HG03565 (cell line): ENCODE data around the gene KMT2A.
"Not testable (repeated sequence)": the region's sequence is repeated elsewhere in the genome, so short reads cannot be mapped to it uniquely, and the experiment has no call there.

ENCODE experiments used
- ATAC-seq: cut with Tn5 transposase; IDR thresholded peaks from one replicate; pipeline ENCODE4 v1.9.1; 2021; ENCODE audit warnings: mild to moderate bottlenecking, moderate library complexity; ENCODE audit not compliant: unreplicated experiment

KMT2A gene

DNA sequence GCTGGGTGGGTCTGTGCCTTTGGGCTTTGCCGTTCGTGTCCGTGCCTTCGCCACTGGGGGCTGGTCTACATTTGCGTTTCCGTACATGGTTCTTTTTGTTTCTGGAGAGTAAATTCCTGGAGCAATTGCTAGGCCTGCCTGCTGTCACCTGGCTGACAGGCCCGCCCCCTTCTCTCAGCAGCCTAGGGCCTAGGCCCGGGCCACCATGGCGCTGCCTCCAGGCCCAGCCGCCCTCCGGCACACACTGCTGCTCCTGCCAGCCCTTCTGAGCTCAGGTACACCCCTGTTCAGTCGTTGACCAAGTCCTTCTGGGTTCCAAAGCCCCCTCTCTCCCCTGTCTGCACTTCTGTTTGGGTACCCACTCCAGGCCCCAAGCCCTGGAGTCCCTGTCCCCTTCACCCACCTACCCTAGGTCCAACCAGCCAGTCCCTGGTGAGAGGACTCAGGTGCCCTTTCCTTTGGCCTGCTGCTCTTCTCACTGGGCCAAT lies 95.3 kb downstream of the KMT2A start:
- no peak for ATAC-seq

DNA sequence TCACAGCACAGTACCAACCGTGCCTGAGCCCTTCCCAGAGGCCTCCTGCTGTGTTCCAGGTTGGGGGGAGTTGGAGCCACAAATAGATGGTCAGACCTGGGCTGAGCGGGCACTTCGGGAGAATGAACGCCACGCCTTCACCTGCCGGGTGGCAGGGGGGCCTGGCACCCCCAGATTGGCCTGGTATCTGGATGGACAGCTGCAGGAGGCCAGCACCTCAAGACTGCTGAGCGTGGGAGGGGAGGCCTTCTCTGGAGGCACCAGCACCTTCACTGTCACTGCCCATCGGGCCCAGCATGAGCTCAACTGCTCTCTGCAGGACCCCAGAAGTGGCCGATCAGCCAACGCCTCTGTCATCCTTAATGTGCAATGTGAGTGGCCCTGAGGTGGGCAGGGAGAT lies 95.8 kb downstream of the KMT2A start:
- no peak for ATAC-seq

DNA sequence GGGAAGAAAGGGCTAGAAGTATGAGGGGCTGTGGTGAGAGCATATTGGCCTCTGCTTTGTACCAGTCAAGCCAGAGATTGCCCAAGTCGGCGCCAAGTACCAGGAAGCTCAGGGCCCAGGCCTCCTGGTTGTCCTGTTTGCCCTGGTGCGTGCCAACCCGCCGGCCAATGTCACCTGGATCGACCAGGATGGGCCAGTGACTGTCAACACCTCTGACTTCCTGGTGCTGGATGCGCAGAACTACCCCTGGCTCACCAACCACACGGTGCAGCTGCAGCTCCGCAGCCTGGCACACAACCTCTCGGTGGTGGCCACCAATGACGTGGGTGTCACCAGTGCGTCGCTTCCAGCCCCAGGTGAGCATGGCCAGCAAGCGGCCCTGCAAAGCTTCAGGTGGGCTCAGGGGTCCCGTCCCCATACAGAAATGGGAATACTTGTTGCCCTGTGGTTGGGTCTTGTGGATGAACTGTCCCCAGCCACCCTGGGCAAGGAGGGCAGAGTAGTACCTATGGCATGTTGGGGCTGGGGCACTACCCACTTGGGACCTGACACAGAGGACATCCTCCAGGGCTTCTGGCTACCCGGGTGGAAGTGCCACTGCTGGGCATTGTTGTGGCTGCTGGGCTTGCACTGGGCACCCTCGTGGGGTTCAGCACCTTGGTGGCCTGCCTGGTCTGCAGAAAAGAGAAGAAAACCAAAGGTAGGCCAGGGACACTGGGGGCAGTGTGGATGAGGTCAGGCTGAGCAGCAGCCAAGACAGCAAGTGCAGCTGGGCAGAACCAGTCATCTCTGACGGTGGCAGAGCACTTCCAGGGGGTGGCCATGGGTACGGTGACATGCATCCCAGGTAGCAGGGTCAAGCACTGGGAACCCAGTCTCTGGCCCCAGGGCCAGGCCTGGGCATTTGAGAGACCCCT lies 96.8 kb downstream of the KMT2A start:
- ATAC-seq: no peak

DNA sequence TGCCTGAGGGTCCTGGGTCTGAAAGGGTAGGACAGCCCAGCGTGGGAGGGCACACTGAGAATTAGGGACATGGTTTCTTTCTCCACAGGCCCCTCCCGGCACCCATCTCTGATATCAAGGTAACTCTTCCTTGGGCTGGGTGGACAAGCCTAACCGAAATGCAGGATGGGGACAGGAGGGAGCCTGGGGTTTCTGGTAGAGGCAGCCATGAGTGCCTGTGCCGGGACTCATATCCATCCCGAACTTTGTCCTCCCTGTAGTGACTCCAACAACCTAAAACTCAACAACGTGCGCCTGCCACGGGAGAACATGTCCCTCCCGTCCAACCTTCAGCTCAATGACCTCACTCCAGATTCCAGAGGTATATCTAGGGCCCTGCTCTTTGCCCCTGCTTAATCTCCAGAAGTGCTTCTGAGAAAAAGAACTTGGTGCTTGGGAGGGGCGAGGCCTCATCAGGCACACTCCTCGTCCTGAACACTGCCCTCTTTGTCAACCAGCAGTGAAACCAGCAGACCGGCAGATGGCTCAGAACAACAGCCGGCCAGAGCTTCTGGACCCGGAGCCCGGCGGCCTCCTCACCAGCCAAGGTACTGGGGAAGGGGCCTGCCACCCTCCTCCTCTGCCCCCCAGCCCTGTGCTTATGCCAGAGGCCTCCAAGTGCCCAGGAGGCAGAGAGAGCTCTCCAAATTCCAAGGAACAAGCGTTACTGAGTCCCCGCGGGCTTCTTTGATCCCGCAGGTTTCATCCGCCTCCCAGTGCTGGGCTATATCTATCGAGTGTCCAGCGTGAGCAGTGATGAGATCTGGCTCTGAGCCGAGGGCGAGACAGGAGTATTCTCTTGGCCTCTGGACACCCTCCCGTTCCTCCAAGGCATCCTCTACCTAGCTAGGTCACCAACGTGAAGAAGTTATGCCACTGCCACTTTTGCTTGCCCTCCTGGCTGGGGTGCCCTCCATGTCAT lies 97.8 kb downstream of the KMT2A start:
- no peak for ATAC-seq

DNA sequence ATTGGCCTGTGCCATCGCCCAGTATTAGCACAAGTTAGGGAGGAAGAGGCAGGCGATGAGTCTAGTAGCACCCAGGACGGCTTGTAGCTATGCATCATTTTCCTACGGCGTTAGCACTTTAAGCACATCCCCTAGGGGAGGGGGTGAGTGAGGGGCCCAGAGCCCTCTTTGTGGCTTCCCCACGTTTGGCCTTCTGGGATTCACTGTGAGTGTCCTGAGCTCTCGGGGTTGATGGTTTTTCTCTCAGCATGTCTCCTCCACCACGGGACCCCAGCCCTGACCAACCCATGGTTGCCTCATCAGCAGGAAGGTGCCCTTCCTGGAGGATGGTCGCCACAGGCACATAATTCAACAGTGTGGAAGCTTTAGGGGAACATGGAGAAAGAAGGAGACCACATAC lies 99.0 kb downstream of the KMT2A start:
- ATAC-seq: no peak

DNA sequence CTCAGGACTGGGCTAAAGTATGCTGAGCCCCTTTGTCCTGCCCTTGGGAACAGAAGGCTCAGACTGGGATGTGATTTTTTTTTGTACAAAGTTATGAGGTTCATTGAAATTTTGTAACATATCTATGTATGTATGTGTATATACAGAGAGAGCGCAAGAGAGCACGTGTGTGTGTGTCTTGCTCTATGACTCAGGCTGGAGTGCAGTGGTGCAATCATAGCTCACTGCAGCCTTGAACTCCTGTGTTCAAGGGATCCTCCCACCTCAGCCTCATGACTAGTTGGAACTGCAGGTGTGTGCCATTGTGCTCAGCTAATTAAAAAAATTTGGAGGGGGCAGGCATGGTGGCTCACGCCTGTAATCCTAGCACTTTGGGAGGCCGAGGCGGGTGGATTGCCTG lies 100.4 kb downstream of the KMT2A start:
- no peak for ATAC-seq

DNA sequence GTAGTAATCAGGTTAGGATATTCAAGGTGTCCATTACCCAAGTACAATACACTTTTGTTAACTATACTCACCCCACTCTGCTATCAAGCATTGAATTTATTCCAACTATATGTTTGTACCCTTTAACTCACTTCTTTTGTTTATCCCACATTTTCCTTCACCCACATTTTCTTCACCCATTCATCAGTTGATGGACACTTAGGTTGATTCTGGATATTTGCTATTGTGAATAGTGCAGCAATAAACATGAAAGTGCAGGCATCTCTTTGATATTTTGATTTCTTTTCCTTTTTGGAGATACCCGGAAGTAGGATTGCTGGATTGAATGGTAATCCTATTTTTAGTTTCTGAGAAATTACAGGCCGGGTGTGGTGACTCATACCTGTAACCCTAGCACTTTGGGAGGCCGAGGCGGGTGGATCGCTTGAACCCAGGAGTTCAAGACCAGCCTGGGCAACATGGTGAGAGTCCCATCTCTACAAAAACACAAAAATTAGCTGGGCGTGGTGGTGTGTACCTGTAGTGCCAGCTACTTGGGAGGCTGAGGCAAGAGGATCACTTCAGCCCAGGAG lies 101.2 kb downstream of the KMT2A start:
- no peak for ATAC-seq

DNA sequence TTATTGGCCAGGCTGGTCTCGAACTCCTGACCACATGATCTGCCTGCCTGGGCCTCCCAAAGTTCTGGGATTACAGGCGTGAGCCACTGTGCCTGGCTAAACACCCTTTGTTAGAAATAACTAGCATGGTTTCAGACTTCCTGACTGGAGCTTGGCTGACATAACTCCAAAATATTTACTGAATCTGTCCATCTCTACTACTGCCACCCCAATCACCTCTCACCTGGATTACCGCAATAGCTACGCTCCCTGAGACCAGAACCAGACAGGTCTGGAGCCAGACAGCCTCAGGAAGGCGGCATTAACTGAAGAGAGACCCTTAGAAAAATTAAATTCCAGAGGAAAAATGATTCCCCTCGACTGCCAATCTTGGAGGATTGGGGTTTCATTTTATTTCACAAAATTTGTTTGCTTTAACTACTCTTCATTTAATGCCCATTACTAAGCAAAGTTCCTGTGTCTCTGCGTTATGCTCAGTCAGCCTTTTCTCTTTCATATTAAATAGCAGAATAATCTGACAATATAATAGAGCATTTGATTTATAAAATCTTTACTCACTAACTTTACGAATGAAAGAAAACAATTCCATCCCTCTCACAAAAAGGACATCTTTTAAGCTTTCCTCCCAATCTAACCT lies 107.8 kb downstream of the KMT2A start:
- no peak for ATAC-seq

DNA sequence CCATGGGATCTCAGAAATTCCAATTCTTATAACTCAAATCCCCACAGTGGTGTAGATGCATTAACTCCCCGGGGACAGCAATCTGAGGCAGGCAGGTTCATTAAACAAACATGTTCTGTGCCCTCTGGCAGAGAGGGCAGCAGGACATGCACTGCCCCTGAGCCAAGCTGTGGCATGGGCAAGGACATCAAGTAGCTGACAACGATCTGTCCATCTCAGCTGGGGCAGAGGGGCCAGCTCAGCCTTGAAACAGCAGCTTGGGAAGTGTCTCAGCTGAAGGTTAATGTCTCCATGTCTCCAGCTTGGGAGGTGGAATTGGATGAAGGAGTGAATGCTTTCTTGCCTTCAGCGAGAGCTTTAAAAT lies 108.3 kb downstream of the KMT2A start:
- no peak for ATAC-seq

DNA sequence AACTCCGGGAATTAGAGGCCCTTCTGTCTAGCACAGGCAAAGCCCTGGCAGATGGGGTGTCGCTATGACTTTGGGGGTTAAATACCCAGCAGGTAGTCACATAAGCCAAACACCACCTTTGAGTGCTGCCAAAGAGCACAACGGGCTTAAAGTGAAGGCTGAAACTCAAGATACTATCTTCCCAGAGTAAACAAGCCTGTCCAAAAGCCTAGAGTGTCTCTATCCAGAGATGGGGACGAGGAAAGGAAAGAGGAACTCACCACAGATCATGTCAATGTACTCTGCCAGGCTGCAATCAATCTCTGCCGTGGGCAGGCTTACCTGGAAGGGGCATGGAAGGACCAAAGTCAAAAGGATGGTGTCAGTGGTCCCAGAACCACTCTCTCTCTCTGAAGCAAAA lies 109.2 kb downstream of the KMT2A start:
- ATAC-seq: no peak

DNA sequence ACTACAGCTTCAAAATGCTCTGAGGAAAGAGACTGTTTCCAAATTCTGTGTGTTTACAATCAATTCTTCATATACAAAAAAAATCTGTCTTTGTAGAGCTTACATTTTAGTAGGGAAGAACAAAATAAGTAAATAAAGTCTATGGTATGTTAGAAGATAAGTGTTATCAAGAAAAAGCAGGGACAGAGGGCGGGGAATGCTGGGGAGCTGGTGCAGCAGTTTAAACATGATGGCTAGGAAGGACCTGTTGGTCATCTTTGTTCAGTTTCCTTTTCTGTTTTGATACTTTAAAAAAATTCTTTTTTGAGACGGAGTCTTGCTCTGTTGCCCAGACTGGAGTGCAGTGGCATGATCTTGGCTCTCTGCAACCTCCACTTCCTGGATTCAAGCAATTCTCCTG lies 110.8 kb downstream of the KMT2A start:
- no peak for ATAC-seq

DNA sequence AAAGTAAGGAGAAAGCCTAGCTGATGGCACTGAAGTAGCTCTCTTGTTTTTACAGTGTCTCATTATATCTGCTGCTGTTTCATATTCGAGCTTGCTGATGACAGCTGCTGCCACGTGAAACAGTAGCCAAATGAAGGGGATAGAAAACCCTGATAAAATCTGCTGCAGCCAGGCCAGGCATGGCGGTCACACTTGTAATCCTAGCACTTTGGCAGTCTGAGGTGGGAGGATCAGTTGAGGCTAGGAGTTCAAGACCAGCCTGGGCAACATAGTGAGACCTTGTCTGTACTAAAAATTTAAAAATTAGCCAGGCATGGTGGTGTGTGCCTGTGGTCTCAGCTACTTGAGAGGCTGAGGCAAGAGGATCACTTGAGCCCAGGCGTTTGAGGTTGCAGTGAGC lies 116.0 kb downstream of the KMT2A start:
- no peak for ATAC-seq

DNA sequence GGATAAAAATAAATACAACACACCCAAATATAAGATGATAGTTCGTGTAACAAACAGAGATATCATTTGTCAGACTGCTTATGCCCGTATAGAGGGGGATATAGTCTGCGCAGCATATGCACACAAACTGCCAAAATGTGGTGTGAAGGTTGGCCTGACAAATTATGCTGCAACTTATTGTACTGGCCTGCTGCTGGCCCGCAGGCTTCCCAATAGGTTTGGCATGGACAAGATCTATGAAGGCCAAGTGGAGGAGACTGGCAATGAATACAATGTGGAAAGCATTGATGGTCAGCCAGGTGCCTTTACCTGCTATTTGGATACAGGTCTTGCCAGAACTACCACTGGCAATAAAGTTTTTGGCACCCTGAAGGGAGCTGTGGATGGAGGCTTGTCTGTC lies 124.5 kb downstream of the KMT2A start:
- ATAC-seq: no peak

DNA sequence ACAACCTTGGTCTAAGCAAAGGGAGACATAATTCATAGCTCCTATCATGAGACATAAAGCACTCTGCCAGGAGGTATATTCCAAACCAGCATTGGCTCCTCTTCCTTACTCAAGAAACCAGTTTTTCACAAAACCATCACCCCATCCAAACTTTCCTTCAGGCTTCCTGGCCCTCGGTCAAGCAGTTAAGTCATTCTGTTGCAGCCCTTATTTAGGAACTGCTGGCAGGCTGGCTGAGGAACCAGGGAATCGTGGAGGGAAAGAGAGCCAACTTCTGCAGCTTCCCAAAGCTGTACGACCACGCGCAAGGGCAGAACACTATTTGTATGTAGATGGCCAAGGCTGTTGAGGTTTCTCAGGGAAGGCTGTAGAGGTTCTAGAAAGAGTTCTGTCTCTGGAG lies 128.8 kb downstream of the KMT2A start:
- ATAC-seq: no peak

DNA sequence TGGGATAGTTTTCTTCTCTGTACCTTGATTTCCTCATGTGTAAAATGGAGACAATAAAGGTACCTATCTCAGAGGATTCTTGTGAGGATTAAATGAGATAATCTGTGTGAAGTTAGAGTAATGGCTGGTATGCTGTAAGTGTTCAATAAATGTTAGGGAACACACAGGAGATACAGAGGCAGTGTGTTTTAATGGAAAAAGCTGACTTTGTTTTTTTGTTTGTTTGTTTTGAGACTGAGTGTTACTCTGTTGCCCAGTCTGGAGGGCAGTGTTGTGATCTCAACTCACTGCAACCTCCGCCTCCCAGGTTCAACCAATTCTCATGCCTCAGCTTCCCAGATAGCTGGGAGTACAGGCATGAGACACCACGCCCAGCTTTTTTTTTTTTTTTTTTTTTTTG lies 133.4 kb downstream of the KMT2A start:
- ATAC-seq: no peak

DNA sequence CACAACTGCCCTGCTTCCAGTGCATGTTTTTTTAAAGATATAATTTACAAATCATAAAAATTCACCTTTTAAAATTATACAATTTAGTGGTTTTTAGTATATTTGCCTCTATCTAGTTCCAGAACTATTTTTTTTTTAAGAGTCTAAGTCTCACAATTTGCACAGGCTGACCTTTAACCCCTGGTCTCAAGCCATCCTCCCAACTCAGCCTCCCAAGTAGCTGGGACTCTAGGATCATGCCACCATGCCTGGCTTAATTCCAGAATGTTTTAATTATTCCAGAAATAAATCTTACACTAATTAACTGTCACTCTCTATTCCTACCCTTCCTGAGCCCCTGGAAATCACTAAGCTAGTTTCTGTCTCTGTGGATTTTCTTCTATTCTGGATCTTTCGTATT lies 134.5 kb downstream of the KMT2A start:
- ATAC-seq: no peak

DNA sequence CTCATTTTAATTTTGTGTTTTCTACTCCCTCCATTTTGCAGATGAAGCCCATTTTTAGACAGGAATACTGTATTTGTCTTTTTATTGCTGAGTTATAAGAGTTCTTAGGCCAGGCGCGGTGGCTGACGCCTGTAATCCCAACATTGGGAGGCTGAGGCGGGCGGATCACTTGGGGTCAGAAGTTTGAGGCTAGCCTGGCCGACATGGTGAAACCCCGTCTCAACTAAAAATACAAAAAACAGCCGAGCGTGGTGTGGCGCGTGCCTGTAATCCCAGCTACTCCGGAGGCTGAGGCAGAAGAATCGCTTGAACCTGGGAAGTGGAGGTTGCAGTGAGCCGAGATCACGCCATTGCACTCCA lies 135.4 kb downstream of the KMT2A start:
- not testable (repeated sequence) for ATAC-seq

DNA sequence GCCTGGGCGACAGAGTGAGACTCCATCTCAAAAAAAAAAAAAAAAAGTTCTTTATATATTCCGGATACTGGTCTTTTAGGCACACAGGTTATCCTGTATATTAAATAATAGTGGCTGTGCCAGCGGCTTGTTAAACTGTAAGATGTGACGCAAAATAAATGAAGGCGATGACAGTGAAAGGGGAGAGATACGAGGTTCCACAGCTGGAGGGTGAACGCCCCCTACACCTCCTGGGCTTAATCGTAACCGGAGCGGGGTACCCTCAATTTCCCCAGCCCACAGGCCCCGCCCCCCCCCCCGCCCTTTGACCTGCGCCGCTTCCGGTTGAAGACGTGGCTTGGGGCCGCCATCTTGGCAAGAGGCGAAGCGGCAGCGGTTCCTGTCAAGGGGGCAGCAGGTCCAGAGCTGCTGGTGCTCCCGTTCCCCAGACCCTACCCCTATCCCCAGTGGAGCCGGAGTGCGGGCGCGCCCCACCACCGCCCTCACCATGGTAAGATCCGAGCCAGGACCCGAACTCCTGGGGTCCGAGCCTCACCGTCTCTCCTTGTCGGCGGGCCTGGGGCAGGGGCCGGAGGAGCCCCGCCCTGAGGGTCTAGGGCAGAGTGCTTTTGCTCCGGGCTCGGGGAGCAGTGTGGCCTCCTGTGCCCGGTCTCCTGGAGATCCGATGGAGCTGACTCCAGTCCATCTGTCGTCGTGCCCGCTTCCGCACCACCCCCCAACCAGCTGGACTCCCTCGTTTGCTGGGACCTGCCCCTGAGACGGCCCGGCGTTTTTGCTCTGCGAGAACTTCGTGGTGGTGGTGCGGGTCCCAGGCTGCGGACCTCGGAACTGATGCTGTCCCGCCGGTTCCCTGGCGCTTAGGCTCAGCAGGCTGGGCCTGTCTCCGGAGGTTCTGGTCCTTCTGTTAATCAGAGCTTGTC lies 136.0 kb downstream of the KMT2A start, which contains the start of gene ARCN1:
ARCN1 (plus strand) TSS at position 349 of the 920 bp plus-strand sequence; CDS start at position 488, 139 bp downstream.
- no peak for ATAC-seq

DNA sequence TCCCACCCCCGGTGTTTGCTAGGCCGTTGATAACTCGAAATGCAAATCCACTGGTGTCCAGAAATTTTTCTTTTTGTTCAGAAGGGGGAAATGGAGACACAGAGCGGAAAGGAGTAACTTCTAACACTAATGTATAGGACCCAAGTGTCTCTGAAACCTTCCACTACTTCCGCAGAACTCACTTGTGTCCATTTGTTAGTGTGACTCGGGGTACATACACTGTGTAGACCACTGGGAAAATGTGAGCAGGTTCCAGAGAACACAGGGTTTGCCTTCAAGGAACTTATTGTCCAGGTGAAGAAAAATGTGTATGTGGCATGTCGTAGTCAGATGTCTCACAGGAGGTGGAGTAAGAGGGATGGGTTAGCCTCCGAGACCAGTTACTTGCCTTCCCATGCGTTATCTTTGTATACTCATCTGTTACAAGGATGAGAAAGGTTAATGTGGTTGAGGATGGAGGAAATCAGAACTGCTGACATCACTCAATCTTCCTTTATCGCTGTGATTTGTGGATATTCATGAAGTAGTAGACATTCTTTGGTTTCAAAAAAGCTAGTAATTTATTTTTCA lies 136.8 kb downstream of the KMT2A start:
- no peak for ATAC-seq
